Common myeloid progenitor, CD34-positive (primary cell): ENCODE results near the gene JUN. TPM values are rescaled to one million over a fixed set of nuclear protein-coding genes. Genes with fewer than 3 reads are reported as not detected.

ENCODE experiments used
- CTCF ChIA-PET: fragments of 350-600 bp; sonication (Branson Sonifier 250); formaldehyde crosslinking; loops from one replicate; lab custom pipeline; 2021; ENCODE audit warnings: antibody characterized with exemption; lab: Charles Lee
- POLR2A ChIA-PET: fragments of 350-600 bp; sonication (Branson Sonifier 250); formaldehyde crosslinking; loops from one replicate; lab custom pipeline; 2021; ENCODE audit warnings: antibody characterized with exemption; lab: Charles Lee
- DNase-seq, 3 donors: peaks; one replicate each; pipeline versions ENCODE4 v3.0.0 to v3.0.0-alpha.2; 2013
- H3K27ac ChIP-seq, 2 experiments: 1 replicate in 1 of 2; 2 replicates in 1 of 2; pipeline ENCODE4 v1.7.0; 2013; ENCODE audit warnings: inconsistent platforms in 2 of 2, low read length in 2 of 2, mild to moderate bottlenecking in 2 of 2, low read depth in 1 of 2, moderate library complexity in 1 of 2; ENCODE audit not compliant: severe bottlenecking in 2 of 2, insufficient read depth in 1 of 2, poor library complexity in 1 of 2
- H3K27me3 ChIP-seq, 5 experiments: replicated peaks in 2 of 5; 1 replicate in 3 of 5; 2 replicates in 2 of 5; pipeline versions ENCODE4 v1.6.1 to v1.7.0; 2013; ENCODE audit warnings: low read length in 4 of 5, mild to moderate bottlenecking in 2 of 5, moderate library complexity in 2 of 5, inconsistent platforms in 1 of 5; ENCODE audit not compliant: insufficient read depth in 5 of 5, control insufficient read depth in 4 of 5
- H3K36me3 ChIP-seq, 4 experiments: 1 replicate in 2 of 4; 2 replicates in 2 of 4; pipeline versions ENCODE4 v1.6.1 to v1.7.0; 2013; ENCODE audit warnings: low read length in 3 of 4, control low read depth in 1 of 4, mild to moderate bottlenecking in 1 of 4; ENCODE audit not compliant: control insufficient read depth in 4 of 4, insufficient read depth in 4 of 4
- H3K4me1 ChIP-seq, 4 experiments: 1 replicate in 3 of 4; 2 replicates in 1 of 4; pipeline versions ENCODE4 v1.6.1 to v1.7.1; 2013; ENCODE audit warnings: low read length in 3 of 4, mild to moderate bottlenecking in 3 of 4, control low read depth in 1 of 4, inconsistent platforms in 1 of 4, moderate library complexity in 1 of 4; ENCODE audit not compliant: control insufficient read depth in 4 of 4, insufficient read depth in 4 of 4; ENCODE audit errors: control extremely low read depth in 1 of 4
- H3K4me3 ChIP-seq, 7 experiments: 1 replicate in 4 of 7; 2 replicates in 3 of 7; pipeline versions ENCODE4 v1.5.1 to v1.7.0; 2013; ENCODE audit warnings: mild to moderate bottlenecking in 7 of 7, low read length in 6 of 7, moderate library complexity in 6 of 7, inconsistent platforms in 2 of 7, low read depth in 2 of 7, control low read depth in 1 of 7; ENCODE audit not compliant: insufficient read depth in 4 of 7, control insufficient read depth in 1 of 7; ENCODE audit errors: extremely low read depth in 1 of 7
- H3K9me3 ChIP-seq, 5 experiments: 1 replicate in 4 of 5; 2 replicates in 1 of 5; pipeline versions ENCODE4 v1.6.1 to v1.7.1; 2013; ENCODE audit warnings: low read length in 4 of 5, mild to moderate bottlenecking in 2 of 5, inconsistent platforms in 1 of 5, low read depth in 1 of 5, moderate library complexity in 1 of 5; ENCODE audit not compliant: control insufficient read depth in 4 of 5, insufficient read depth in 2 of 5; ENCODE audit errors: control extremely low read depth in 1 of 5
- WGBS: methylation state at CpG from one replicate; pipeline ENCODE4 v1.1.5; 2013; ENCODE audit not compliant: insufficient coverage; 5-methylcytosine and 5-hydroxymethylcytosine counted together
- polyA plus RNA-seq: library from polyadenylated mRNA; unstranded; fragments of 120-200 nt; gene quantifications from one replicate; pipeline ENCODE4 v1.2.1, GENCODE V29; 2013

The JUN gene
- polyA plus RNA-seq, result 1,034 TPM

DNA sequence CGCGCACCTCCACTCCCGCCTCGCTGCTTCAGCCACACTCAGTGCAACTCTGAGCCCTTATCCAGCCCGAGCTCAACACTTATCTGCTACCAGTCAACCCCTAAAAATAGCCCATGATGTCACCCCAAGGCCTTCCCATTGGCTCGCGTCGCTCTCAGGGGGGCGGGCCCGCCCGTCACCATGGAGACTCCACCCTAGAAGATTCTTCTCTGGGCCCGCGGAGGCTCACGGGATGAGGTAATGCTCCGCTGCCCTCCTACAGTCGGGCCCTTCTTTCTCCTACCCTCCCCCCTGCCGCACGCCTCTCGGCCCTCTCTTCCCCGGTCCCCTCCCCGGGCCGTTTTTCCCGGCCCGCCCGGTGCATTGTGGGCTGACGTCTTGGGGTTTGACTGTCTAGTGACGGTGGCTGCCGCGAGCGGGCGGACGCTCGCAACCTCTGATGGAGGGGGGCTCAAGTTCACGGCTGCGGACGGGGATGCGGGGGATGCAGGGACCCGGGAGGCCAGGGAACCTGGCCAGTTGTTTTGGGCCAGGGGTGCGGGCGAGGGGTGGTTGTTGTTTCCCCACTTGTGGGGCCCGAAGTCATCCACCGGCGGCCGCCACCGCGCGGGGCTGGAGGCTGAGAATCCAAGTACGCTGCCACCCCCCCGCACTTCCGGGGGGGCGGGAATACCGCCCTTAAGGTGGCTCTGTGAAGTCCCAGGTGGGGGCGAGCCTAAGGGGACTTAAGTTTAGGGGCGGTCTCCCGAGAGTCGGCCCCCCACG lies at the start of gene JUN:
TSS of gene JUN (minus strand) at position 55 of the 765 bp plus-strand sequence. CDS start 977 bp downstream, outside the sequence.
- Histone ChIP-seq H3K4me1 (peaks cover 0 to 38% (median 34%) of the 10 kb centered on the region in 4 experiments), H3K27me3 (peaks cover 0 to 34% (median 17%) of the 10 kb centered on the region in 5 experiments)
- CTCF ChIA-PET, result interaction anchor here (1.0 to 2.9 kb wide), 3 partner anchors 11 to 300 kb away, joined by 3 to 10 read pairs (median 7); no protein-coding TSS in a partner anchor

DNA sequence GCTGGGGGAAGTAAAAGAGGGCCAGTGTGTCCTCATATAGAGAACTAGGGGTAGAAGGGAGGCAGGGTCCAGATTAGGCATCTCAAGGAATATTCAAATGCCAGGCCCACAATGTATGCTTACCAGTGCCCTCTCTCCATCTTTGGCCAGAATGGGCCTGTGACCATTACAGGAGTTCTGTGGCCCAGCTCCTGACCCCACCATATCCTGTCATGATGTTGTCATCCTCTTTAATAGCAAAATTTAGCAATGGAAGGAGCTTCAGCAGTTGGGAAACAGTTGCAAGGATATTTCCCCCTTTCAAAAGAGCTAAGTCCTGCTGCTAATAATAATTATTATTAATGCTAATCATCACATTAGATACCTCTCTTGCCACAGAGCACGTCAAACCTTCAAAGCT lies 49.3 kb upstream of the JUN start:
- CTCF ChIA-PET, result no interaction called here
- no CpG with 5 or more reads among the region's 1 CpG for WGBS

More for the DNA sequence above, at the start of gene JUN:
- WGBS, result 0% methylated on average over 43 of the region's 57 CpGs
- Histone ChIP-seq H3K4me3 (peak within 1 kb of the TSS; percentile 67 to 98 (median 89)), H3K9me3 (peaks cover 0 to 5% (median 3%) of the 10 kb centered on the region in 5 experiments), H3K36me3 (peaks cover 0 to 15% (median 0%) of the 10 kb centered on the region in 4 experiments), H3K27ac (peak within 1 kb of the TSS; percentile 79 to 93)
- peak; percentile 99 for DNase-seq
- POLR2A ChIA-PET, result interaction anchor here (0.6 to 1.5 kb wide), 4 partner anchors 11 to 512 kb away, joined by 3 to 5 read pairs (median 4); no protein-coding TSS in a partner anchor

DNA sequence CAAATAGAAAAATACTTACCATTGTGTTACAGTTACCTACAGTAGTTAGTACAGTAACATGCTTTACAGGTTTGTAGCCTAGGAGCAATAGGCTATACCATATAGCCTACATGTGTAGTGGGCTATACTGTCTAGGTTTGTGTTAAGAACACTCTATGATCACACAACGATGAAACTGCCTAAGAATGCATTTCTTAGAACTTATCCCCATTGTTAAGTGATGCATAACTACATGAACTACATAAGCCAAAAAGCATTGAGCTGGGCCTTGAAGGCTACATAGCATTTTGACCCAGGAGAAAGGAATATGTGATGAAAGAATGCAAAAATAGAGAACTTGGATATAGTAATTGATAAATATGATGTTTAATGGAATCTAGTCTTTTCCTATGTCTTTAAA lies 46.4 kb upstream of the JUN start:
- POLR2A ChIA-PET, result no interaction called here
- Histone ChIP-seq H3K27me3 (no peaks in the 10 kb centered on the region), H3K27ac (no peak overlapping the region), H3K9me3 (peaks cover 0 to 23% (median 2%) of the 10 kb centered on the region in 5 experiments), H3K4me3 (no peak overlapping the region), H3K4me1 (no peaks in the 10 kb centered on the region), H3K36me3 (no peaks in the 10 kb centered on the region)
- CTCF ChIA-PET, result no interaction called here
- no CpG with 5 or more reads among the region's 1 CpG for WGBS
- no peak for DNase-seq

More for the DNA sequence above, 49.3 kb upstream of the JUN start:
- no peak overlapping the region for H3K4me3 ChIP-seq
- H3K9me3 ChIP-seq, result peaks cover 0 to 5% (median 0%) of the 10 kb centered on the region in 5 experiments
- POLR2A ChIA-PET, result no interaction called here
- H3K27ac ChIP-seq, result no peak overlapping the region
- peaks cover 0 to 5% (median 2%) of the 10 kb centered on the region in 4 experiments for H3K4me1 ChIP-seq
- no peaks in the 10 kb centered on the region for H3K27me3 ChIP-seq
- DNase-seq, result no peak
- no peaks in the 10 kb centered on the region for H3K36me3 ChIP-seq

DNA sequence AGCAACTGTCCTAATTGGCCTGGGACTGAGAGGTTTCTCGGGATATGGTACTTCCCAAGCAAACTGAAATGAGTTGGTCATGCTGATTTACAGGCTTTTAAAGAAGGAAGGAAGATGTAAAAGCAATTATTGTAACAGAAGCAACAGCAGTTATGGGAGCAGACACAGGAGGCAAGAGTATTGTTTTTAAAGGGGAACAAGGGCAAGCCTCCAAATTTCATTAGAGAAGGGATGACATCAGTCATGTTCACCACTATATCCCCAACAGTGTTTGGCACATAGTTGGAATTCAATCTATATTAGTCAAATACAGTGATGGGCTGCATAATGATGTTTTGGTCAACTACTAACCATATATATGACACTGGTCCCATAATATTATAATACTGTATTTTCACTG lies 46.0 kb upstream of the JUN start:
- no peak overlapping the region for H3K27ac ChIP-seq
- no peak overlapping the region for H3K4me3 ChIP-seq
- no peak for DNase-seq
- H3K36me3 ChIP-seq, result no peaks in the 10 kb centered on the region
- ChIA-PET CTCF (no interaction called here), POLR2A (no interaction called here)
- WGBS, result 80% methylated on average over 1 of the region's 1 CpG
- no peaks in the 10 kb centered on the region for H3K27me3 ChIP-seq
- H3K4me1 ChIP-seq, result no peaks in the 10 kb centered on the region
- H3K9me3 ChIP-seq, result peaks cover 0 to 23% (median 2%) of the 10 kb centered on the region in 5 experiments

DNA sequence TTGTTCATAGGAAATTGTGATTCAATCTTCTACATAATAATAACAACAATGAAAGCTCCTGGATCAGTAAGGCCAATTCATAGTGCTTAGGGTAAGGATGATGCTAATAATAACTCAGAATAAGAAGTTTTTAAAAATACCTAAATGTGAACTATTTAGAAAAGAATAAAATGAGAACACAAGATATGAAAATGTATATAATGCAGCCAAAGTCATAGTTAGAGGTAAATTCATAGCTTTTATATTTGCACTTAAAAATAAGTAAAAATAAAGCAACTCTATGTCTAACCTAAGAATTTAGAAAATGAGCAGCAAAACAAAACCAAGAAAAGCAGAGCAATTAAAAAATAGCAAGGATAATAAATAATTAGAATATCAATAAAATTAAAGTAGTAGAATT lies 43.5 kb upstream of the JUN start:
- Histone ChIP-seq H3K36me3 (no peaks in the 10 kb centered on the region), H3K4me1 (no peaks in the 10 kb centered on the region), H3K9me3 (peaks cover 0 to 23% (median 2%) of the 10 kb centered on the region in 5 experiments), H3K27me3 (no peaks in the 10 kb centered on the region), H3K4me3 (no peak overlapping the region), H3K27ac (no peak overlapping the region)
- ChIA-PET CTCF (interaction anchor here (1.1 to 1.6 kb wide), 4 partner anchors 9 to 27 kb away, joined by 3 to 5 read pairs (median 3); no protein-coding TSS in a partner anchor), POLR2A (no interaction called here)
- no peak for DNase-seq

DNA sequence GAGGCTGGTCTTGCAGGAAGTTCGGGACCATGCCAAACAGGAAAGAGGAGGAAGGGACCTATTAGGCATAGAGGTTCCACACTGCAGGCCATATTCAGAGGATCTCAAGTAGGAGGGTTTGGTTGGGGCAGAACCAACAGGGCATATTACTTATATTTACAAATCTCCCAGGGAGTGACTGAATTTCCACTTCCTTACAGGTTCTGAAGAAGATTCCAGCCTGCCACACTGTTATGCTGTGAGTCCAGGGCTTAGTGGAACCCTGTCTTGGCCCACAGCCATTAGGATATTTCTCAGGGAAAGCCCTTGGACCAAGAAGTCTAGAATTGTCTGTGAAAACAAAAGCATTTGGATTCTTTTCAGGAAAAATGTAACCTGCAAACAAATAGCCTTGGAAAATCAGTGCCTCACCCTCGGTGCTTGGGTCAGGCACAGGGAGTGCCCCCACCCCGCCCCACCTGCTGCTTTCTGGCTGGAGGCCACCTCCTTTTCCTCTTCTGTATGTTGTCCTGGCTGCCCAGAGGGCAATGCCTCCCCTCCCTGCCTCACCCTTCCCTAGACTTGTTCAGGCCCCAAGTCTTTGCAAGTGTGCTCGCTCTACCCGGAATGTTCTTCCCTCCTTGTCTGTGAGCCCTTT lies 41.0 kb upstream of the JUN start:
- Histone ChIP-seq H3K27ac (no peak overlapping the region), H3K9me3 (peaks cover 0 to 23% (median 2%) of the 10 kb centered on the region in 5 experiments), H3K27me3 (no peaks in the 10 kb centered on the region), H3K4me3 (no peak overlapping the region), H3K36me3 (no peaks in the 10 kb centered on the region), H3K4me1 (peaks cover 0 to 2% (median 0%) of the 10 kb centered on the region in 4 experiments)
- ChIA-PET POLR2A (no interaction called here), CTCF (no interaction called here)
- 78% methylated on average over 5 of the region's 5 CpGs for WGBS
- DNase-seq, result no peak
